Activated T-cell treated with anti-CD3 and anti-CD28 coated beads, Interleukin-2, amount 50 U/mL, for 48 hours (primary cell): ENCODE results near the gene ST6GALNAC3.
"Not testable (repeated sequence)": the region's sequence is repeated elsewhere in the genome, so short reads cannot be mapped to it uniquely, and the experiment has no call there.

Experiments used
- DNase-seq, 2 experiments: peaks; one replicate each; pipeline ENCODE4 v3.0.0-alpha.2; 2020

The ST6GALNAC3 gene

GRCh38 chr1:76075877-76076276 lies 1.3 kb downstream of the ST6GALNAC3 start:
- DNase-seq = no peak

GRCh38 chr1:76079475-76080227 lies 5.1 kb downstream of the ST6GALNAC3 start:
- DNase-seq = no peak

GRCh38 chr1:76080552-76081079 lies 6.1 kb downstream of the ST6GALNAC3 start:
- no peak for DNase-seq

GRCh38 chr1:76082062-76082461 lies 7.5 kb downstream of the ST6GALNAC3 start:
- no peak for DNase-seq

GRCh38 chr1:76083189-76083588 lies 8.6 kb downstream of the ST6GALNAC3 start:
- DNase-seq = no peak

GRCh38 chr1:76084029-76084627 lies 9.6 kb downstream of the ST6GALNAC3 start:
- no peak for DNase-seq

- no peak for DNase-seq
Measured at GRCh38 chr1:76084685-76085084, 10.1 kb downstream of the ST6GALNAC3 start.

GRCh38 chr1:76086109-76086508 lies 11.6 kb downstream of the ST6GALNAC3 start:
- no peak for DNase-seq

GRCh38 chr1:76086597-76086996 lies 12.1 kb downstream of the ST6GALNAC3 start:
- no peak for DNase-seq

GRCh38 chr1:76090283-76091203 lies 16.0 kb downstream of the ST6GALNAC3 start:
- no peak for DNase-seq

GRCh38 chr1:76092812-76093211 lies 18.3 kb downstream of the ST6GALNAC3 start:
- DNase-seq = no peak

GRCh38 chr1:76093522-76094312 lies 19.2 kb downstream of the ST6GALNAC3 start:
- no peak for DNase-seq

- DNase-seq = no peak
Measured at GRCh38 chr1:76095802-76096201, 21.3 kb downstream of the ST6GALNAC3 start.

- DNase-seq = not testable (repeated sequence)
Measured at GRCh38 chr1:76097064-76097463, 22.5 kb downstream of the ST6GALNAC3 start.

GRCh38 chr1:76098845-76099244 lies 24.3 kb downstream of the ST6GALNAC3 start:
- no peak for DNase-seq

- DNase-seq = no peak
Measured at GRCh38 chr1:76101548-76101947, 27.0 kb downstream of the ST6GALNAC3 start.

- no peak for DNase-seq
Measured at GRCh38 chr1:76102046-76102445, 27.5 kb downstream of the ST6GALNAC3 start.

GRCh38 chr1:76103034-76103433 lies 28.5 kb downstream of the ST6GALNAC3 start:
- DNase-seq = no peak

GRCh38 chr1:76105372-76105771 lies 30.8 kb downstream of the ST6GALNAC3 start:
- DNase-seq = no peak

- DNase-seq = no peak
Measured at GRCh38 chr1:76106251-76106650, 31.7 kb downstream of the ST6GALNAC3 start.

GRCh38 chr1:76106719-76107235 lies 32.2 kb downstream of the ST6GALNAC3 start:
- DNase-seq = no peak

- no peak for DNase-seq
Measured at GRCh38 chr1:76109404-76109803, 34.9 kb downstream of the ST6GALNAC3 start.
